Immature natural killer cell (primary cell): ENCODE data around the gene ART1. TPM values are rescaled to one million over a fixed set of nuclear protein-coding genes. Genes with fewer than 3 reads are reported as not detected.

Experiments
- DNase-seq, 3 donors: peaks; one replicate each; pipeline ENCODE4 v3.0.0; 2022; ENCODE audit warnings: mixed read lengths in 1 of 3
- H3K27ac Mint-ChIP-seq, 6 donors: one replicate each; pipeline ENCODE4 v1.8.0; 2020; ENCODE audit warnings: mixed read lengths in 6 of 6, mild to moderate bottlenecking in 5 of 6, inconsistent platforms in 4 of 6, moderate library complexity in 3 of 6
- H3K27me3 Mint-ChIP-seq, 3 donors: one replicate each; pipeline ENCODE4 v1.8.0; 2020 to 2021; ENCODE audit warnings: low read depth in 3 of 3, mild to moderate bottlenecking in 3 of 3, mixed read lengths in 3 of 3, moderate library complexity in 3 of 3, inconsistent platforms in 1 of 3
- H3K36me3 Mint-ChIP-seq, 3 donors: one replicate each; pipeline ENCODE4 v1.8.0; 2020; ENCODE audit warnings: mixed read lengths in 3 of 3, inconsistent platforms in 2 of 3, mild to moderate bottlenecking in 2 of 3
- H3K4me1 Mint-ChIP-seq, 2 donors: one replicate each; pipeline ENCODE4 v1.8.0; 2020; ENCODE audit warnings: inconsistent platforms in 2 of 2, mild to moderate bottlenecking in 2 of 2, mixed read lengths in 2 of 2, moderate library complexity in 1 of 2
- H3K4me3 Mint-ChIP-seq, 5 donors: one replicate each; pipeline ENCODE4 v1.8.0; 2020; ENCODE audit warnings: mild to moderate bottlenecking in 5 of 5, mixed read lengths in 5 of 5, inconsistent platforms in 3 of 5, moderate library complexity in 3 of 5
- H3K9me3 Mint-ChIP-seq, 6 donors: one replicate each; pipeline ENCODE4 v1.8.0; 2020; ENCODE audit warnings: mild to moderate bottlenecking in 6 of 6, mixed read lengths in 6 of 6, inconsistent platforms in 4 of 6, moderate library complexity in 3 of 6
- polyA plus RNA-seq, 3 donors: library from polyadenylated mRNA; unstranded; fragments of 300-500 nt; fragmentation: Illumina TruSeq; gene quantifications; one replicate each; pipeline ENCODE4 v1.2.3, GENCODE V29; 2021

Gene ART1
- polyA plus RNA-seq, 3 donors from 2014 or later: not detected

DNA sequence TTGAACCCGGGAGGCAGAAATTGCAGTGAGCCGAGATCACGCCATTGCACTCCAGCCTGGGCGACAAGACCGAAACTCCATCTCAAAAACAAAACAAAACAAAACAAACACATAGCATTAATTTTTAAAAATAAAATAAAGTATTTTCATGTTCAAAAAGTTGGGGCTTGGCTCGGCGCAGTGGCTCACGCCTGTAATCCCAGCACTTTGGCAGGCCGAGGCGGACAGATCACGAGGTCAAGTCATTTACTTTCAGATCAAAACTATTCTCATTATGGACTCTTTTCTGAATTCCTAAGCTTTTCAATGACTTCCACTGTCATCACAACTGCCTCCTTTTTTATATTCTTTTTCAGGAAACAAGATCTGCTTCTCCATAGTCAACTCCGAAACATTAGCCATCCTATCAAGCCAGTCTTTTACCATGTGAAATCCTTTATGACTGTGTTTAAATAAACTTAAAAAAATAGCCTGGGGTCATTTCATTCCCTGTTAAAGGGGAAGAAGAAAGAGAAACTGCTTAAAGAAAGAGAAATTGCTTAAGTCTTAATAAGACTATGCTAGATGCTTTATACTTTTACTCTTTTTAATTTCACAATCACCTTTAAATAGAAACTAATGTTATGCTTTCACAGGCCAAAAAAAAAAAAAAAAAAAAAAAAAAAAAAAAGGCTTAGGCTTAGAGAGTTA, 39.3 kb downstream of the ART1 start:
- Mint-ChIP-seq H3K4me1 (no peaks in the 10 kb centered on the region), H3K4me3 (no peak overlapping the region), H3K27ac (peak overlapping the region in 1 of 6 donors; percentile 34), H3K9me3 (no peaks in the 10 kb centered on the region), H3K36me3 (peaks cover 28 to 65% (median 48%) of the 10 kb centered on the region in 3 donors), H3K27me3 (no peaks in the 10 kb centered on the region)
- DNase-seq: no peak

GRCh38 chr11:3684819-3685172, 39.9 kb downstream of the ART1 start:
- Mint-ChIP-seq H3K27ac (no peak overlapping the region), H3K36me3 (peaks cover 24 to 60% (median 43%) of the 10 kb centered on the region in 3 donors), H3K4me1 (no peaks in the 10 kb centered on the region), H3K9me3 (no peaks in the 10 kb centered on the region), H3K4me3 (no peak overlapping the region), H3K27me3 (no peaks in the 10 kb centered on the region)
- DNase-seq: no peak

GRCh38 chr11:3685923-3686322, 41.0 kb downstream of the ART1 start:
- Mint-ChIP-seq H3K36me3 (peaks cover 24 to 60% (median 41%) of the 10 kb centered on the region in 3 donors), H3K27ac (peak overlapping the region in 1 of 6 donors; percentile 34)

GRCh38 chr11:3686751-3687150, 41.8 kb downstream of the ART1 start:
- H3K4me3 Mint-ChIP-seq: no peak overlapping the region
- no peaks in the 10 kb centered on the region for H3K9me3 Mint-ChIP-seq
- H3K36me3 Mint-ChIP-seq: peaks cover 19 to 54% (median 35%) of the 10 kb centered on the region in 3 donors
- H3K4me1 Mint-ChIP-seq: no peaks in the 10 kb centered on the region
- no peaks in the 10 kb centered on the region for H3K27me3 Mint-ChIP-seq
- H3K27ac Mint-ChIP-seq: no peak overlapping the region
- no peak for DNase-seq

More at GRCh38 chr11:3685923-3686322, 41.0 kb downstream of the ART1 start:
- no peak for DNase-seq
- Mint-ChIP-seq H3K4me3 (no peak overlapping the region), H3K4me1 (no peaks in the 10 kb centered on the region), H3K9me3 (no peaks in the 10 kb centered on the region), H3K27me3 (no peaks in the 10 kb centered on the region)

DNA sequence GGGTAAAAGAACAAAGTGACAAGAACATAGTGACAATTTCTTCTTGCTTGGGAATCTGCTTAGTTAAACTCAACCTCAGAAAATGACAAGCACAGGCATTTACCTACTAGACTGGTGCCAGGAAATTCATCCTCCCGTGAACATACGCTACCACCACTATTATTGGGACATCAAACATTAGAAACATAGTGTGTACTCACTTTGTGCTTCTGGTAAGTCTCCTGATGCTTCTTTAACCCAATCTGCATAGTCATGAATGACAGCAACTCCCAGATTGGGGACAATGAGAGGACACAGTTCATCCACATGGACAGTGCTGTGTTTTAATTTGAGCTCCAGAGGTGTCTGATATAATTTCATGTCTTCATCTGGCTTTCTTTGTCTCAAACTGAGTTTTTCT, 55.5 kb downstream of the ART1 start:
- Mint-ChIP-seq H3K4me1 (no peaks in the 10 kb centered on the region), H3K4me3 (no peak overlapping the region), H3K27me3 (peaks cover 0 to 5% (median 3%) of the 10 kb centered on the region in 3 donors), H3K27ac (peak overlapping the region in 3 of 6 donors; percentile 9 to 34 (median 17)), H3K36me3 (peaks cover 38 to 60% (median 40%) of the 10 kb centered on the region in 3 donors), H3K9me3 (no peaks in the 10 kb centered on the region)
- no peak for DNase-seq

GRCh38 chr11:3700910-3701309, 56.0 kb downstream of the ART1 start:
- peaks cover 36 to 60% (median 38%) of the 10 kb centered on the region in 3 donors for H3K36me3 Mint-ChIP-seq
- no peak for DNase-seq
- H3K27me3 Mint-ChIP-seq: peaks cover 0 to 5% (median 3%) of the 10 kb centered on the region in 3 donors
- no peaks in the 10 kb centered on the region for H3K4me1 Mint-ChIP-seq
- H3K4me3 Mint-ChIP-seq: no peak overlapping the region
- H3K9me3 Mint-ChIP-seq: no peaks in the 10 kb centered on the region
- peak overlapping the region in 3 of 6 donors; percentile 9 to 17 (median 17) for H3K27ac Mint-ChIP-seq

DNA sequence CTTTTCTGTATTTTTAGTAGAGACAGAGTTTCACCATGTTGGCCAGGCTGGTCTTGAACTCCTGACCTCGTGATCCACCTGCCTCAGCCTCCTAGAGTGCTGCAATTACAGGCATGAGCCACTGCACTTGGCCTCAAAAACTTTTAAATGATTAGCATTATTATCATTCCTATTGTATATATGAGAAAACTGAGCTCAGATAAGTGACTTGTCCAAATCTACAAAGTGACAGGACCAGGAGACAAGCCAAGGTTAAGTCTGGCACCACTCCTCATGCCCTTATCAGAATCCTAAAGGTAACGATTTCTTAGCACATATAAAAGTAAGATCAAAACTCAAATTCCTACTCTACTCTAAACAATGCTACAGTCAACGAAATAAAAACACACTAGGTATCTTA, 58.5 kb downstream of the ART1 start:
- Mint-ChIP-seq H3K36me3 (peaks cover 35 to 64% (median 42%) of the 10 kb centered on the region in 3 donors), H3K27ac (no peak overlapping the region), H3K27me3 (peaks cover 0 to 5% (median 3%) of the 10 kb centered on the region in 3 donors), H3K4me3 (no peak overlapping the region), H3K4me1 (no peaks in the 10 kb centered on the region), H3K9me3 (no peaks in the 10 kb centered on the region)
- no peak for DNase-seq

DNA sequence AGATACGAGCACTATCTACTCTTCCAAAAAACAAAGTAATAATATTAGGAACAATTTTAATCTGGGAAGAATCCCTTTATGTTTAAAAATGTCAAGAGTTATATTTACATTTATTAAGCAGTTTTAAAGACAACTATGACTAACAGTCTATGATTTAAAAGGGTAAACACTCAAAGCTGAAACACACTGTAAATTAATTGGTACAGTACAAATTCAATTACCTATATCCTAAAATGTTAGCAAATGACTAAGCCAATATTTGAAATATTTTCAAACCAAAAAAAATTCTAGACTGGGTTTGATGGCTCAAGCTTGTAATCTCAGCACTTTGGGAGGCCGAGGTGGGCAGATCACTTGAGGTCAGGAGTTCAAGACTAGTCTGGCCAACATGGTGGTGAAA, 62.2 kb downstream of the ART1 start:
- Mint-ChIP-seq H3K36me3 (peaks cover 17 to 44% (median 21%) of the 10 kb centered on the region in 3 donors), H3K27ac (no peak overlapping the region), H3K4me3 (no peak overlapping the region), H3K4me1 (peaks cover 0 to 1% of the 10 kb centered on the region in 2 donors), H3K9me3 (no peaks in the 10 kb centered on the region), H3K27me3 (peaks cover 0 to 2% (median under 1%) of the 10 kb centered on the region in 3 donors)
- DNase-seq: no peak

GRCh38 chr11:3709977-3710376, 65.0 kb downstream of the ART1 start:
- no peak for DNase-seq
- Mint-ChIP-seq H3K36me3 (peaks cover 11 to 37% (median 25%) of the 10 kb centered on the region in 3 donors), H3K4me1 (peaks cover 0 to 1% of the 10 kb centered on the region in 2 donors), H3K9me3 (no peaks in the 10 kb centered on the region), H3K27ac (no peak overlapping the region), H3K4me3 (no peak overlapping the region), H3K27me3 (peaks cover 0 to 2% (median 0%) of the 10 kb centered on the region in 3 donors)

GRCh38 chr11:3710485-3711259, 65.7 kb downstream of the ART1 start:
- Mint-ChIP-seq H3K27ac (peak overlapping the region in 4 of 6 donors; percentile 20 to 77 (median 52)), H3K36me3 (peaks cover 7 to 36% (median 22%) of the 10 kb centered on the region in 3 donors), H3K4me3 (no peak overlapping the region), H3K9me3 (no peaks in the 10 kb centered on the region), H3K4me1 (peaks cover 0 to 1% of the 10 kb centered on the region in 2 donors), H3K27me3 (peaks cover 0 to 2% (median 0%) of the 10 kb centered on the region in 3 donors)
- DNase-seq: no peak

- H3K4me1 Mint-ChIP-seq: peaks cover 0 to 1% of the 10 kb centered on the region in 2 donors
- H3K27ac Mint-ChIP-seq: no peak overlapping the region
- DNase-seq: no peak
- H3K27me3 Mint-ChIP-seq: peaks cover 0 to 2% (median 0%) of the 10 kb centered on the region in 3 donors
- H3K9me3 Mint-ChIP-seq: no peaks in the 10 kb centered on the region
- peaks cover 9 to 38% (median 20%) of the 10 kb centered on the region in 3 donors for H3K36me3 Mint-ChIP-seq
- H3K4me3 Mint-ChIP-seq: no peak overlapping the region
Measured at GRCh38 chr11:3712274-3712673, 67.3 kb downstream of the ART1 start.
